ENCODE results near the gene TPM1. TPM values are rescaled to one million over a fixed set of nuclear protein-coding genes. Genes with fewer than 3 reads are reported as not detected.

The TPM1 gene
- total RNA-seq = 180 and 268 TPM in 2 replicates

DNA sequence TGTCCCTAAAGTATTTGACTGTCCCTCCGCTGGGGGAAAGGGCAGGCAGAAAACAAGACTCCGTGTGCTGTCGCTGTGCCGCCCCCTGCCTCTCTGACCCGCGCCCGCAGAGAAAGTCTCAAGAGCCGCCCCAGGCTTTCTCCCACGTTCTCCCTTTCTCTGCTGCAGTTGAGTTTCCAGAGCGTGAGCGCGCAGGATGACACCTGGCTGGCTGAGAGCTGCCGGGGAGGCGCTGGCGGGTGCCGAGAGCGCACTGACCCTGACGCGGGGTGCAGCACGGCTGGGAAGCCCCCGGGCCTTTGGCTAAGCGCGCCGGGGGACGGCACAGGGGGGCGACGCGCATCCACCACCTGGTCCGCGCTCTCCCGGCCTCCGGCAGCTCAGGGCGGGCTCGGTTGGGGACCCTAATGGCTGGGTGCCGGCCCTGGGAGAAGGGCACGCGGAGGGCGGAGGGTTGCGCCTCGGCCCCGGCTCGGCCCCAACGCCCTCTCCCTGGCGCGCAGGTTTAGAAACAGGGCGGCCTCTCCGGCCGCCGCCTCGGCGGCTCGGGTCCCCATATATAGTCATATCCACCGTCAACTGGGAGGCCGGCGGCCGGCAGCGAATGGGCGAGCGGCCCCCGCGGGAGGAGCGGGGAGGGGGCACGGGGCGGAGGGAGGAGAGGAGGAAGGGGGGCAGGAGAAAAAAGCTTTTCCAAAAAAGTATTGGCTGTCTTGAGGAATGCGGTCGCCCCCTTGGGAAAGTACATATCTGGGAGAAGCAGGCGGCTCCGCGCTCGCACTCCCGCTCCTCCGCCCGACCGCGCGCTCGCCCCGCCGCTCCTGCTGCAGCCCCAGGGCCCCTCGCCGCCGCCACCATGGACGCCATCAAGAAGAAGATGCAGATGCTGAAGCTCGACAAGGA lies at the start of gene TPM1:
Gene TPM1, plus strand, starts transcription at position 774 of the 903 bp plus-strand sequence. Its CDS starts 83 bp downstream, at position 857.

Other genes with a start within 250 kb of the TPM1 start
- gene LACTB, start 79.1 kb downstream of the TPM1 start, total RNA-seq = 31.2 and 40.8 TPM in 2 replicates
- gene RPS27L, start 114.7 kb downstream of the TPM1 start, total RNA-seq = 207 and 281 TPM in 2 replicates
- gene RAB8B, start 146.9 kb downstream of the TPM1 start, total RNA-seq = 87.8 and 112 TPM in 2 replicates
- gene APH1B, start 234.9 kb downstream of the TPM1 start, total RNA-seq = 19.5 and 19.8 TPM in 2 replicates